Measurements from ENCODE around the gene MATK. TPM values are rescaled to one million over a fixed set of nuclear protein-coding genes. Genes with fewer than 3 reads are reported as not detected.

MATK gene
- total RNA-seq, 2 donors from 2014 or later, result 7.4 to 27.8 TPM

DNA sequence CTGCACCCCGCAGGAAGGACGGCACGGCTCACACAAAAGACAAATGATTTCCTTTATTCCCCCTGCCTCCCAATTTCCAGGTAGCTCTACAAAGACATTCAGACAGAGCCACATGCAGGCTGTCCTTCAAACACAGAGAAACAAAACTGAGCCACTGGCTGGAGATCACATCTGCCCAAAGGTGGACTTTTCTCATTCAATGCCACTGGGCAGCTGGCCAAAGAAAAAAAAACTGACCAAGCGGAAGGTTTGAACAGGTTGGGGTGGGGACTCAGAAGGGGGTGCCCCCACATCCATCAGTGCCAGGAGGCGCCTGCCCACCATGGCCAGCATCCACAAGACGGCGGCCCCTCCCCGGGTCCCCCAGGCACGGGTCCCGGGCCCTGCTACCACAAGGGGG lies 17.8 kb upstream of the MATK start:
- H3K27ac Mint-ChIP-seq, result no peak overlapping the region
- peaks cover 7 to 8% of the 10 kb centered on the region in 2 donors for H3K9me3 Mint-ChIP-seq
- no peaks in the 10 kb centered on the region for H3K36me3 Mint-ChIP-seq
- ATAC-seq (no peak), DNase-seq (ENCODE audit: low spot score in 2 of 2) (no peak)

DNA sequence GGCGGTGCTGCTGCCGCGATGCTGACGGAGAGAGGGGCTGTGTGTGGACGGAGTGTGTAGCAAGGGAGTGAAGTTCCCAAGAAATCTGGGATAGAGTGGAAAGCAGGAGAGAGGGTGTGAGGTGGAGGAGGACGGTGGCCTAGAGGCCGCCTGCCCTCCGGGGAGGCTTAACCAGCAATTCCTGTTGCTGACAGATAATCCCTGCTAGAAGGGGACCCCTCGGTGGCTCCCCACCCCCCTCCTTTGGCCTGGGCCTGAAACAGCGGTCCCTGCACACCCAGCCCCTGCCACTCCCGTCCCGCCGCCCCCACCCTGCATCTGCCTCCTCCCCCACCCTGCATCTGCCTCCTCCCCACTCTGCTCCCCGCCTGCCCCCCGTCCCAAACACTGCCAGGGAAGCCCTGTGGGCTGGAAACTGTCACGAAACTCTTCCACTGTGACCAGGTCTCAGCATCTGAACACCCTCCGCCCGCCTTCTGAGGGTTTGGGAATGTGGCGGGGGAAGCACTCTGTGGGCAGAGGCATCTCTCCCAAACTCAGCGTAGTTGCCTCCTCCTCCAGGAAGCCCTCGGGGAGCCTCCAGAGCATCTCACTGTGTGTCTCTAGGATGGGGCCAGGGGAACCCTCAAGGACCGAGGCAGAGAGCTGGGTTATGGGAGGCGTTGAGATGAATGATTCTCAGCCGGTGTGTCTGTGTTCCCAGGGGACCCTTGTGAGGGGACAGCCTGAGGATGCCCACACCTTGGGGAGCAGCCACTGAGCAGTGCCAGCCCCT lies 17.1 kb upstream of the MATK start:
- H3K27ac Mint-ChIP-seq, result no peak overlapping the region

DNA sequence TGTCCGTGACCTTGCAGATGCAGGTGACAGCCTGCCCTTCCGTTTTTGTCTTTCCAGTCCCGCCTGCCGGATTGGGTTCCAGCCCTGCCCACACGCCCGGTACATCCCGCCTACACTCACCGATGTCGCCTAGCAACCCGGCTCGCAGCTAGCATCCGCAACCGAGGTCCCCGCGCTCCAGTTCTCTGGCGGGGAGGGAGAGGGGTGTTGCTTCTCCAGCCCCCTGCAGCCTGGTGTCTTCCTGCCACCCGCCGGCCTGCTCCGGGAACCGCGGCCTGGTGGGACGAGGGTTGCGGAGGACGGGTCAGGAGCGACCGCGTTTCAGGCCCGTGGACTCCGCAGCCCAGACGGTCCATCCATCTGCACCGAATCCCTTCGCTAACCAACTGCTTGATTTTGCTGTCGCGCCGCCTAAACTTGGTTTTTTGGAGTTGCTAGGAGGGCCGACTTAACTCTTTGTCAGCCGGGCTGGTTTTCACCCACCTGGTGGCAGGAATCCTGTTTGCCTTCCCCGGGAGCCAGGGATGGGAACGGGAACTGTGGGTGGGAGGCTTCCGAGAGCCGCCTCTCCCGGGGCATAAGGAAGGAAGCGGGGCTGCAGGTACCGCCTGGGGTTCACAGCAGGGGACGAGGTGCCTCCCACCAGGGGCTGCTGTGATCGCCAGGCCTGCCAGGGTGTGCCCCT lies 15.4 kb upstream of the MATK start:
- ATAC-seq (peak; percentile 79 to 83), DNase-seq (ENCODE audit: low spot score in 2 of 2) (peak in 1 of 2 donors; percentile 52)
- peaks cover 6 to 8% of the 10 kb centered on the region in 2 donors for H3K36me3 Mint-ChIP-seq

More for the DNA sequence above, 17.1 kb upstream of the MATK start:
- peaks cover 5 to 6% of the 10 kb centered on the region in 2 donors for H3K9me3 Mint-ChIP-seq
- H3K36me3 Mint-ChIP-seq, result no peaks in the 10 kb centered on the region
- no peak for DNase-seq (ENCODE audit: low spot score in 2 of 2)
- ATAC-seq, result no peak

DNA sequence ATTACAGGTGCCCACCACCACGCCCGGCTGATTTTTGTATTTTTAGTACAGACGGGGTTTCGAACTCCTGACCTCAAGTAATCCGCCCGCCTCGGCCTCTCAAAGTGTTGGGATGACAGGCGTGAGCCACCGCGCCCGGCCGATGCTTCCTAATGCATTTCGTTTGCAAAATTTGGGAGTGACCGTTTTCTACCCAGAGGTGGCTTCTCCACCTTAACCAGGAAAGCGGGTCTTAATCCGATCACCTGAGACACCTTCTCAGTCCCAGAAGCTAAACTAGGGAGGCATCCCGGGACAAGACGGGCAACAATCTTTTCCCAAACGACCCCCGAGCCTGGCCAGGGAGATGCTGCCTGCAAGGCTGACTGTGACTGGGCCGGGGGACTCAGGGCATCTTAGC lies 14.8 kb upstream of the MATK start:
- DNase-seq (ENCODE audit: low spot score in 2 of 2) (no peak), ATAC-seq (no peak)
- Mint-ChIP-seq H3K36me3 (peaks cover 6 to 10% of the 10 kb centered on the region in 2 donors), H3K9me3 (peaks cover 6 to 8% of the 10 kb centered on the region in 2 donors), H3K27ac (peak overlapping the region in 1 of 2 donors; percentile 51)

More for the DNA sequence above, 15.4 kb upstream of the MATK start:
- Mint-ChIP-seq H3K27ac (peak overlapping the region in 1 of 2 donors; percentile 51), H3K9me3 (peaks cover 5 to 6% of the 10 kb centered on the region in 2 donors)

DNA sequence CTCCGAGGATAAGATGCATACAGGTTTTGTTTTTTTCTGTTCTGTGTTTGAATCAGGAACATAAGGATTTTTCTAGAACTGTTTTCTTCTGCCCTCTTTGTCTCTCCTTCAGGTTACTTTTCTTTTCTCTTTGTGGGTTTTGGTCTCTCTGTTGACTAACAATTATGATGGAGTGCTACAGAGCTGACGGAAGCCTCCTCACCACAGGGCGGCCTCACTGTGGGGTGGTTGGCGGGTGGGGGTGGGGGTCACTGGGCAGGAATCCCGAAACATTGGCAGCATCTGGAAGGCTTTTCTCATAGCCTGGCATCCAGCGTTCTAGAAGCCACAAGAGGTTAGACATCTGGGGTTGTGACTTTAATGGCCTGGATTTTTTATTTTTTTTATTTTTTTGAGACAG lies 12.0 kb upstream of the MATK start:
- peak; percentile 50 to 51 for ATAC-seq

DNA sequence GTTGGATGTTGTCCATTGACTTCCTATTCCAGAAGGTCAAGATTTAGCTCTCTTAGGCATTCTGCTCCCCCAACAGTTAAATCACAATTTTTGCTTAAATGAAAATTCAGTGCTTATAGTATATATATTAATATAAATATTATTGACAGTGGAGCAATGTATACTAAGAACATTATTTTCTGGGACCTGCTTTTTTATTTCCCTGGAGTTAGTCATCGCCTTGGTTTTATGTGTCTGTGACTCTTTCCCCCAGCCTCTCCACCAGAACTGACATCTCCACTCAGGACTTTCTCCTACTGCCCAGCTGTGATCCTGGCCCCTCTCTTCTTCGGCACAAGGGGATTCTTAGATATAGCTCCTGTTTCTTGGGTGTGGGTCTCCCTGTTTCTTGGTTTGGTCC lies 10.2 kb upstream of the MATK start:
- H3K27ac Mint-ChIP-seq, result no peak overlapping the region
- peaks cover 6 to 13% of the 10 kb centered on the region in 2 donors for H3K36me3 Mint-ChIP-seq
- peaks cover 6 to 12% of the 10 kb centered on the region in 2 donors for H3K9me3 Mint-ChIP-seq
- ATAC-seq, result no peak
- DNase-seq (ENCODE audit: low spot score in 2 of 2), result no peak

More for the DNA sequence above, 12.0 kb upstream of the MATK start:
- Mint-ChIP-seq H3K36me3 (peaks cover 6 to 10% of the 10 kb centered on the region in 2 donors), H3K9me3 (peaks cover 6 to 8% of the 10 kb centered on the region in 2 donors), H3K27ac (peak overlapping the region in 1 of 2 donors; percentile 76)
- DNase-seq (ENCODE audit: low spot score in 2 of 2), result no peak

DNA sequence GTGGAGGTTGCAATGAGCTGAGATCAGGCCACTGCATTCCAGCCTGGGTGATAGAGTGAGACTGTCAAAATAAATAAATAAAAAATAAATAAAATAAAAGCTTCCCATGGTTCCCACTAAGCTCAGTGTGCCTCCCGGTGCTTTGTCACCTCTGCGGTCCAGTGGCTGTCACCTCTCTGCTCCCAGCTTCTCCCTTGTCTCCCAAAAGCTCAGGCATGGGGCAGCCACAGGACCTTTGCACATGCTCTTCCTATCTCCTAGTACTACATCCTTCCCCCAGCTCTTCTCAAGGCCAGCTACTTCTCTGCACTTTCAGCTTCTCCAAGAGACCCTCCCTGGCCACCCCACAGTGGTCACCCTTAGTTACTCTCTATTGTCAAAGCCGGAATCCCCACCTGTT lies 7.6 kb upstream of the MATK start:
- H3K9me3 Mint-ChIP-seq, result peaks cover 6 to 18% of the 10 kb centered on the region in 2 donors
- ATAC-seq (no peak), DNase-seq (ENCODE audit: low spot score in 2 of 2) (no peak)
- no peak overlapping the region for H3K27ac Mint-ChIP-seq
- peaks cover 6 to 15% of the 10 kb centered on the region in 2 donors for H3K36me3 Mint-ChIP-seq

DNA sequence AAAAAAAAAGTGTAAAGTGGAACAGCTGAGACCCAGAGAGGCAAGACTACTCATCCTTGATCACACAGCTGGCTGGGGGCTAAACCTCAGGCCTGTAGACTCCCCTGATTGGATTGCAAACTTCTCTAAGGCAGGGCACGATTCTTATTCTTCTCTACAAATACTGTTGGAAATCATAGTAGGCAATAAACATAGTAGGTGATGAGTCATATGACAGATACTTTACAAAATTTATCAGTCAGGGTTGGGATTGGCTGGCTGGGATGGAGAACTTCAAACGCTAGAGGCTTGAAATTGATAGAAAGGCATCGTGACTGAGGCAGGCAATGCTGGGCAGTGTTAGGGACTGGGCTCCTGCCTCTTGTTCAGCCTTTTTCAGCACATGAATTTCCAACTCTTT lies 5.9 kb upstream of the MATK start:
- no peak for ATAC-seq
- peaks cover 6 to 13% of the 10 kb centered on the region in 2 donors for H3K36me3 Mint-ChIP-seq
- peaks cover 6 to 18% of the 10 kb centered on the region in 2 donors for H3K9me3 Mint-ChIP-seq
- no peak for DNase-seq (ENCODE audit: low spot score in 2 of 2)
- H3K27ac Mint-ChIP-seq, result no peak overlapping the region

DNA sequence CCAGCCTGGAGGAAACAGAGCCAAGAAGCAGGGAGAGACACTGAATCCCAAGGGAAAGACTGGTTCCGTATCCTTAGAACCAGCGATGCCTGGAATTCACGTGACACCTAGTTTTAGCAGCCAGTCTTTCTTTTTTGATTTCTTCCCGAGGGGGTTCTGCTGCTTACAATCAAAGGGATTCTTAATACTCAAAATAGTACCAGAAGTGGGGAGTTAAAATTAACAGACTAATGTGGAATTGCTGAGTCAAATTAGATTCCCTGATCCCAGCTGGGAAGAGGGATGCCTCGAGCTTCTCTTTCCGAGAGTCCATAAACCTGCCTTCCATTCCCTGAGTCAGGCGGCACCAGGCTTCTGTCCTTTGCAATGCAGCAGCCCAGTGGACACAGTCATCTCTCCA lies 4.8 kb upstream of the MATK start:
- no peak for ATAC-seq
- Mint-ChIP-seq H3K9me3 (peaks cover 0 to 10% of the 10 kb centered on the region in 2 donors), H3K27ac (no peak overlapping the region), H3K36me3 (peaks cover 0 to 5% of the 10 kb centered on the region in 2 donors)
- no peak for DNase-seq (ENCODE audit: low spot score in 2 of 2)

DNA sequence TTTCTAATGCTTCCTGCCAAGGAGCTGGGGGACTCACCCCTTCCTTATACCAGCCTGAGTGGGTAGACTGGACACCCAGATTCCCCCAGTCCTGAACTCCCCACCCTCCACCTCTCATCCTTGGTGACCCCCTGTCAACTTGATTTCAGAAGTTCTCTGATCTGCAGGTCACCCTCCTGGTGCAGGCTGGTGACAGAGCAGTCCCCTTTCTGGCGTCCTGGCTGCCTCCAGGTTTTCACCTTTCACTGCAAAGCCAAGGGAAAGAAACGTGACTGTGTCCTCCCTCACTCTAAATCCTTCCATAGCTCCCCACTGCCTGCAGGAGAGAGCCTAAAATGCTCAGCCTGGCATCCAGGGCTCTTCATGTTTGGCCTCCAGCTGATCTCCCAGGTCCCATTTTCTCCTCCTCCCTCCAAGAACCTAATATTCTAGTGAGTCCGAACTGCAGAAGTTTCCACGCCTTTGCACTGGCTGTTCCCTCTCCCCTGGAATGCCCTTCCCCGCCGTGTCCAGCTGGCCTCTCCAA lies 4.1 kb upstream of the MATK start:
- no peak for ATAC-seq
- Mint-ChIP-seq H3K27ac (no peak overlapping the region), H3K9me3 (peaks cover 0 to 10% of the 10 kb centered on the region in 2 donors), H3K36me3 (peaks cover 0 to 5% of the 10 kb centered on the region in 2 donors)
- no peak for DNase-seq (ENCODE audit: low spot score in 2 of 2)

DNA sequence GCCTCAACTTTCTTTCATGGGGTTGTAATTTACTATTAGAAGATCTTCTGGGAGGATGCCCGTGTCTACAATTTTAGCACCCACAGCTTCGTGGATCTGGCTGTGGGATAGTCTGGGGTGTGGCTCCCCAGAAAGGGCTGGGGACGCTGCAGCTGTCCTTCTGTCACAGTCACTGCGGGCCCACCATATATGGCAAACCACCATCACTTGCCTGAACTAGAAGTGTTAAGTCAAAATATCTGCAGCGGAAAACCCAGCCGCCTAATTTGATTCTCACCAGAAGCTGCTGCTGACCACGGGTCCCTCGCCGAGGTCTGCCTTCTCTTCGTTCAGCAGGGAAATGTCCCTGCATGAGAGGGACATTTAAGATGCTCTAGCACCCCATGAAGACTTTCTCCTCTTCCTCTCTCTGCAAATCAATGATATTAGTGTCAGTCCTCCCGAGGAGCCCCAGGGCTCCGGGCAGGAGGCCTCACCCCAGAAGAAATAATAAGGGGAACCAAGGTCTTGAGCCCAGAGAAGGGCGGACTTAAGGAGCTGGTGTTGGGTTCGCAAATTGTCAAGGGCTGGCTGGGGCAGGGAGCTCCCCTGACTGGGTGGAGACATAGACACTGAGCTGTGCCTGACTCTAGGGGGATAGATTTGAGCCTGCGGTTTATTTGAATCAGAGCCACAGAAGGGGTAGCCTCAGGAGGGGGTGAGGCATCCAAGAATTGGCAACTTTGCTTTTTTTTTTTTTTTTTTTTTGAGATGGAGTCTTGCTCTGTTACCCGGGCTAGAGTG lies 3.0 kb upstream of the MATK start:
- no peak for ATAC-seq
- no peak for DNase-seq (ENCODE audit: low spot score in 2 of 2)

DNA sequence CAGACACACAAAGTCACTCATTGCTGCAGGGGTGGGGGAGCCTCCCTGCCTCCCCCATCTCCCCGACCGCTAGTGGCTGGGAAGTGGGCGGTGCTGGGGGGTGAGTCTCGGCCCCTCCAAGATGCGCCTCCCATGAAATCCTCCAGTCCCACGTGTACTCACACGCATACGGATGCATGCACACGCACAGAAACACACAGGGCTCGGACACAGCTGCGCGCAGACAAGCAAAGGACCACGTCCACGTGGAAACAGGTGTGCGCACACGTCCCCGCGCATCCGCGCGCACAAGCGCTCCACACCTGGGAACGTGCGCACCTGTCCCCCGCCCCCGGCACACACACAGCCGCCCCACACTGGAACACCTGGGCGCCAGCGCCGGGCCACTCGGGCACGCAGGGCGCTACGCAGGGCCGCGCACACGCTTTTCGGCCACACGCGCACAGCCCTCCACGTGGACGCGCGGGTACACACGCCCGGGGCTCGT lies 687 bp downstream of the MATK start:
- Mint-ChIP-seq H3K36me3 (peaks cover 15 to 28% of the 10 kb centered on the region in 2 donors), H3K9me3 (peaks cover 5 to 14% of the 10 kb centered on the region in 2 donors), H3K27ac (no peak overlapping the region)
- ATAC-seq (peak; percentile 42), DNase-seq (ENCODE audit: low spot score in 2 of 2) (no peak)

More for the DNA sequence above, 3.0 kb upstream of the MATK start:
- no peak overlapping the region for H3K27ac Mint-ChIP-seq
- H3K9me3 Mint-ChIP-seq, result peaks cover 0 to 10% of the 10 kb centered on the region in 2 donors
- peaks cover 0 to 5% of the 10 kb centered on the region in 2 donors for H3K36me3 Mint-ChIP-seq

DNA sequence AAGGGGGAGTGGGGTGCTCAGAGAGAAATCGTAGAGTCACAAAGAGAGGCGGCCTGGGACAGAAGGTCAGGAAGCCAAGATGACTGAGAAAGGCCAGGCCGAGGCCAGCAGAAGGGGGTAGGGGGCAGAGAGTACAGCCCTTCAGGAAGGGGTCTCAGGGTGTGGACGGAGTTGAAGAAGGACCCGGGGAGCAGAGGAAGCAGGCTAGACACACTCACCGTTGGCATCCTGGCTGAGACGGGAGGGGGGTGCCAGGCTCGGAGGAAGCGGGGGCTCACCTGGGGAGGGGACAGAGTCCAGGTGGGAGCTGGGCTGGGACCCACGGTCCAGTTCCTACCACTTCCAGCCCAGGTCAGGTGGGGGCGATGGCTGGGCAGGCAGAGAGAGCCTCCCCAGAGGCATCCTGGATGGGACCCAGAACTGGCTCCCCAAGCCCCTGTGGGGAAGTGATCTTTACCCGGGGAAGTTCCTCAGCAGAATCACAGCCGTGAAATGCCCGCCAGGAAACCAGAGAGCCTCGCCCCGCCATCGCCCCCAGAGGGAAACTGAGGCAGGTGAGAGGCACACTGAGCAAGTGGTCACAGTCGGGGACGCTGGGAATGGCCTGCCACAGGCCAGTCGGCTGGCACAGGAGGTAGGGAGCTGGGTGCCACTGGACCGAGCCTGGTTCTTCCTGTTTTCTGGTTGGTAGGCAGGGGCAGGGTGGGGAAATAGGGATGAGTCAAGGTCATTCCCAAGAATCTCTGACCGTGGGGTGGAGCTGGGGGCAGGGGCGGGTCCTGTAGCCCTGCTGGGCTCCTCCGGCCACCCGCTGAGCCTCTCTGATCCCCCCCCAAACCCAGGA lies 1.4 kb downstream of the MATK start:
- peaks cover 15 to 28% of the 10 kb centered on the region in 2 donors for H3K36me3 Mint-ChIP-seq
- no peak overlapping the region for H3K27ac Mint-ChIP-seq
- no peak for DNase-seq (ENCODE audit: low spot score in 2 of 2)
- peaks cover 5 to 14% of the 10 kb centered on the region in 2 donors for H3K9me3 Mint-ChIP-seq
- peak in 1 of 2 donors; percentile 17 for ATAC-seq

DNA sequence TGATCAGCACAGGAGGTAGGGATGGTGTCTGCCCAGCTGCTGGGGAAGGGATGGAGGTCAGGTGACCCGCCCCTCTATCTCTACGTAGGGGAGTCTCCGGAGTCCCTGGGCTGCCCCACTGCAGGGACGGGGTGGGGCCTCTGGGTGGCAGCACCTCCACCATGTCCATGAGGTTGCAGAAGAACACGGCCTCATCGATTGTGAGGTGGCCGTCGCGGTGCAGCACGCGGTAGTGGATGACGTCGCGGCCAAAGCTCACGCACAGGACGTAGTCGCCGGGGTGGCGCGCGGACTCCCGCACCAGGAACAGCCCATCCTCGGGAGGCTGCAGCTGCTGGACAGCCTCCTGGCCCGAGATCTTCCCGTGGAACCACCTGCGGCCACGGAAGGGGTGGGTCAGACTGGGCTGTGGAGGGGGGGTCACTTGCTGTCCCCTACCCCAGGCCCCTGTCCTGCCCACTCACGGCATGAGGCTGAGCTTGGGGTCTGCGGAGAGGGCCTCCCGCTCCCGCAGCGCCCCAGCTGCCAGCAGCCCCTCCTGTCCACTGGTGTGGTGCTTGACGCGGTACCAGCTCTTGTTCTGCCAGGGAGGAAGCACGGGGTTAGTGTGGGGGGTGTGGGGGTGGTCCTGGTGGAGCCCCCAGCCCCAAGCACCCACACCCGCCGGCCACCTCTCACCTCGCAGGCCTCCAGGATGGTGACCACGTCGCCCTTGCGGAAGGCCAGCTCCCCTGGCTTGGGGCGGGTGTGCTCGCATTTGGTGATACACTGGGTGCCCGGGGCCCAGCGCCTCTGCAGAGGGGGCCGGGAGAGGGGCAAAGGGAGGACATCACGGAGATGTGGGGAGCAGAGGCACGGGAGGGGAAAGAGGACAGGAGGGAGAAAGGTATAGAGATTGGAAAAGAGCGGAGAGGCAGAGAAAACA lies 2.3 kb downstream of the MATK start:
- Mint-ChIP-seq H3K9me3 (peaks cover 5 to 14% of the 10 kb centered on the region in 2 donors), H3K27ac (no peak overlapping the region), H3K36me3 (peaks cover 15 to 28% of the 10 kb centered on the region in 2 donors)
- DNase-seq (ENCODE audit: low spot score in 2 of 2) (peak in 1 of 2 donors; percentile 52), ATAC-seq (peak in 1 of 2 donors; percentile 35)

DNA sequence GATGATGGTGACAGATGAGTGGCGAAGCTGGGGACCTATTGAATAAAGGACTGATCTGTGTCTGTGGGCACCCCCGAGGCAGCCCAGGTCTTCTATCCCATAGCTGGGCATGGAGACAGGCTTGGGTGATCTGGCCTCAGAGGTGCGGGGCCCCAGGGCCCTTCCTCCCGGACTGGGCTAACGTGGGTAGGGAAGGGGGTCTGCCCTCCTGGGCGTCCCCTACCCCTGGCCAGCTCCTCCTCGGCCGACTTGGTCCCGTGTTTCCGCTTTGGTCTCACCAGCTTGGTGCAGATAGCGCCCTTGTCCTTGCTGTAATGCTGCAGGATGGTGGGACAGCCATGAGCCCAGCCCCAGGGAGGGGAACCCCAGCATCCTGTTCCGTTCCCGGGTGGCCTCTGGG lies 3.3 kb downstream of the MATK start:
- no peak for DNase-seq (ENCODE audit: low spot score in 2 of 2)
- Mint-ChIP-seq H3K36me3 (peaks cover 15 to 28% of the 10 kb centered on the region in 2 donors), H3K9me3 (peaks cover 5 to 14% of the 10 kb centered on the region in 2 donors), H3K27ac (no peak overlapping the region)
- no peak for ATAC-seq

Measured in activated naive CD4-positive, alpha-beta T cell treated with anti-CD3 and anti-CD28 coated beads, Interleukin-2, amount 50 U/mL, for 72 hours (primary cell).